Testis (tissue), 3 donors: ENCODE measurements around the gene DAB2IP. TPM values are rescaled to one million over a fixed set of nuclear protein-coding genes. Genes with fewer than 3 reads are reported as not detected.

Experiments
- DNase-seq: peaks from one replicate; pipeline ENCODE4 v3.0.0-alpha.2; 2019
- H3K27ac ChIP-seq, 2 donors: fragments of 200-600 bp; sonication (generic); one replicate each; pipeline ENCODE4 v1.5.1; 2019
- H3K27me3 ChIP-seq: fragments of 200-600 bp; sonication (generic); one replicate; pipeline ENCODE4 v1.5.1; 2019
- H3K36me3 ChIP-seq: fragments of 200-600 bp; sonication (generic); one replicate; pipeline ENCODE4 v1.5.1; 2017; ENCODE audit warnings: low read depth; ENCODE audit errors: missing control alignments
- H3K4me1 ChIP-seq: fragments of 200-600 bp; sonication (generic); one replicate; pipeline ENCODE4 v1.5.1; 2019
- H3K4me3 ChIP-seq, 2 donors: fragments of 200-600 bp; sonication (generic); one replicate each; pipeline ENCODE4 v1.5.1; 2017 to 2019
- H3K9me3 ChIP-seq: fragments of 200-600 bp; sonication (generic); one replicate; pipeline ENCODE4 v1.5.1; 2017
- CTCF ChIP-seq, 3 experiments: fragments of 450-650 bp in 2 of 3; fragments of 200-600 bp in 1 of 3; sonication (generic) in 1 of 3; IDR thresholded peaks; one replicate each; pipeline ENCODE4 v1.5.1; 2016 to 2019; ENCODE audit warnings: antibody characterized with exemption in 3 of 3, mild to moderate bottlenecking in 2 of 3, moderate library complexity in 1 of 3
- POLR2A ChIP-seq: fragments of 450-650 bp; IDR thresholded peaks from one replicate; pipeline ENCODE4 v1.6.1; 2017; ENCODE audit warnings: antibody characterized with exemption, mild to moderate bottlenecking, moderate library complexity
- WGBS, 2 donors: methylation state at CpG; one replicate each; pipeline ENCODE4 v1.1.5; 2018; 5-methylcytosine and 5-hydroxymethylcytosine counted together
- intact Hi-C: fragments of 100-400 bp; cut with DNase I; formaldehyde crosslinking; loops from one replicate; pipeline ENCODE4 v1.15.1; 2023; ENCODE audit warnings: low total_unique reads
- polyA plus RNA-seq: library from polyadenylated mRNA; stranded (reverse); fragments of 350-450 nt; fragmentation: Illumina TruSeq; extraction: RNeasy Lipid Tissue Mini Kit (QIAGEN cat#74804); gene quantifications from one replicate; pipeline ENCODE4 v1.2.3, GENCODE V29; 2014; ENCODE audit warnings: low read depth, low replicate concordance; ENCODE audit not compliant: insufficient read depth
- total RNA-seq, 2 donors: library from RNA; depleted of rRNA; stranded (reverse); fragments of >200 nt; gene quantifications; one replicate each; pipeline ENCODE4 v1.2.3, GENCODE V29; 2016

The DAB2IP gene
- total and polyA plus RNA-seq, 3 donors from 2014 or later, result 57.7 to 136 (median 102) TPM

- peak; percentile 62 for DNase-seq
- Histone ChIP-seq H3K4me1 (peaks cover 16% of the 10 kb centered on the region), H3K4me3 (no peak overlapping the region), H3K27me3 (no peaks in the 10 kb centered on the region), H3K27ac (peak overlapping the region in 1 of 2 donors; percentile 63), H3K9me3 (no peaks in the 10 kb centered on the region), H3K36me3 (no peaks in the 10 kb centered on the region)
- intact Hi-C loops, result no loop called here
- 73 to 100% methylated on average over 1 to 2 of the region's 2 CpGs for WGBS, 2 donors
- TF ChIP-seq POLR2A, result no peak
- TF ChIP-seq CTCF (IDR thresholded peaks at IDR 0.05), result no peak
Observed at GRCh38 chr9:121783111-121783510, 131.7 kb downstream of the DAB2IP start.

- peak; percentile 15 for DNase-seq
- H3K27me3 ChIP-seq, result no peaks in the 10 kb centered on the region
- H3K36me3 ChIP-seq, result no peaks in the 10 kb centered on the region
- H3K4me1 ChIP-seq, result peaks cover 16% of the 10 kb centered on the region
- H3K4me3 ChIP-seq, result no peak overlapping the region
- intact Hi-C loops, result no loop called here
- TF ChIP-seq CTCF (IDR thresholded peaks at IDR 0.05) (no peak), POLR2A (no peak)
- 78 to 85% methylated on average over 17 to 26 of the region's 26 CpGs for WGBS, 2 donors
- H3K27ac ChIP-seq, result peak overlapping the region in 1 of 2 donors; percentile 63
- H3K9me3 ChIP-seq, result no peaks in the 10 kb centered on the region
Observed at GRCh38 chr9:121783521-121784507, 132.4 kb downstream of the DAB2IP start.

GRCh38 chr9:121784731-121785411 is 133.4 kb downstream of the DAB2IP start:
- Histone ChIP-seq H3K27me3 (no peaks in the 10 kb centered on the region), H3K4me1 (peaks cover 7% of the 10 kb centered on the region), H3K9me3 (no peaks in the 10 kb centered on the region), H3K27ac (no peak overlapping the region), H3K36me3 (no peaks in the 10 kb centered on the region), H3K4me3 (no peak overlapping the region)
- peak; percentile 14 for DNase-seq
- TF ChIP-seq CTCF (IDR thresholded peaks at IDR 0.05) (no peak), POLR2A (no peak)
- intact Hi-C loops, result no loop called here
- WGBS, 2 donors, result 84 to 89% methylated on average over 9 to 17 of the region's 17 CpGs

- H3K9me3 ChIP-seq, result no peaks in the 10 kb centered on the region
- no peak for TF ChIP-seq POLR2A
- TF ChIP-seq CTCF (IDR thresholded peaks at IDR 0.05), result no peak
- peak; percentile 13 for DNase-seq
- 84 to 90% methylated on average over 4 to 11 of the region's 11 CpGs for WGBS, 2 donors
- intact Hi-C loops, result no loop called here
- no peak overlapping the region for H3K4me3 ChIP-seq
- no peaks in the 10 kb centered on the region for H3K27me3 ChIP-seq
- H3K4me1 ChIP-seq, result peaks cover 3% of the 10 kb centered on the region
- H3K36me3 ChIP-seq, result no peaks in the 10 kb centered on the region
- H3K27ac ChIP-seq, result no peak overlapping the region
Observed at GRCh38 chr9:121785673-121786542, 134.5 kb downstream of the DAB2IP start.
